Fibroblast of skin of left quadriceps (primary cell): Measurements from ENCODE around the gene SLC46A2.

Source experiments
- DNase-seq, 2 experiments: peaks; one replicate each; pipeline ENCODE4 v3.0.0-alpha.2; 2013; ENCODE audit warnings: low read depth in 2 of 2

SLC46A2 gene

GRCh38 chr9:112858005-112858404 lies 32.7 kb downstream of the SLC46A2 start:
- DNase-seq: no peak

DNA sequence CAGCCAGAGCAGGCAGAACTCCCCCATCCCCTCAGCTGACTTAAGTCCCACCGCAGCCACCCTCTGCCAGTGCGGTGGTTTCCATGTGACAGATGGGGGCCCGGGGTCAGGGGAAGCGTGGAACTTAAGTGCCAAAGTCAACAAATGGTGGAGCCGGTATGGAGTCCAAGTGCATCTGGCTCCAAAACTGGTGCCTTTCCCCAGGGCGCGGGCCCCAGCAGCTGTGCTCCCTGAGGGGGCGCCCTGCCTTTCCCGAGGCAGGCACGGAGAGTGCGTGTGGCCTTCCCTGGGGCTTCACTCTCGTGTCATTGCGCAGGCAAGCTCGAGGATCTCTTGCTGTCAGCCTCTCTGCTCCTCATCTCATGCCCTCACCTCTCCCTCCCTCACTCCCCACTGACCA lies 33.8 kb downstream of the SLC46A2 start:
- no peak for DNase-seq

DNA sequence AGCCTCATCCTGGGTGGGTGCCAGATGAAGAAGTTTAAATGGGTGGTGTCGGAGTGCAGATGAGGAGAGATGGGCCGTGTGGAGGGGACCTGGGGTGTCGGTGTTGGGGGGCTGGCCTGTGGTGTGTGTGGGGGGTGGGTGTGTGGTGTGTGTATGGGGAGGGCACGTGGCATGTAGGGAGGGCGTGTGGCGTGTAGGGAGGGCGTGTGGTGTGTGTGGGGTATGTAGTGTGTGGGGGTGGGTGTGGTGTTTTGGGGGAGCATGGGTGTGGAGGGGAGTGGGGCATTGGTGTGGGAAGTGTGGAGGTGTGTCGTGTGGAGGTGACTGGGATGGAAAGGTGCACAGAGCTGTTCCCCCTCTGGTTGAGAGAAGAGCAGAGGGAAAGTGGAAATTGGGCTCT lies 34.5 kb downstream of the SLC46A2 start:
- no peak for DNase-seq

- no peak for DNase-seq
These were observed 36.0 kb downstream of the SLC46A2 start for GRCh38 chr9:112854657-112855056.

DNA sequence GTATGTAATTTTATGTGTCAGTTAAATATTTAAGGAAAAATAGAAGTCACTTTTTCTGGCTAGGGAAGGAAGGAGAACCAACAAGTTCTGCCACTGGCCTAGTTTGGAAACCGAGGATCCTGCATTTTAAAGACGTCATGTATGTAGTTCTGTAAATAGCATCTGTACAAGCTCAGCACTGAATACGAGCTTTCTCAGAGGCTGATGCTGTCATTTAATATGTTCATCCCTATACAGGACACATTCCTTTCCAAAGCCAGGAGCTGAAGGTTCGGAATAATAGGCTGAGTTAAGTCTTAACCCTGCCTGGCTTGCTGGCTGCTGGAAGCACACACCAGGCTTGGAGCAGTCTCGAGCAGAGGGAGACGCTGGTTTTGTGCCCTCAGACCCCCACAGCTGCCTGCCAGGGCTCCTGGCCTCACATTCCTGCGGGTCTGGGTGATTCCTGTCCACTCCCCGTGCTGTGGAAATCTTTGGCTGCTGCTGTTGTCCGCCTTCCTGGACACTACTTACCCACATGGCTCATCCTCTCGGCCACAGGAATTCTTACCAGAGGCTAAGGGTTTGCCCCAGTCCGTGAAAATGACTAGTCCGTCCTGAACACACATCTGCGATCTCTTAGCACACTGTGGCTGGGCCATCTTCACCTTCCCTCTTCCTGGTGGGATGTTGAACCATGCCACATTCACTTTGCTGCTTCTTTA lies 36.6 kb downstream of the SLC46A2 start:
- no peak for DNase-seq

DNA sequence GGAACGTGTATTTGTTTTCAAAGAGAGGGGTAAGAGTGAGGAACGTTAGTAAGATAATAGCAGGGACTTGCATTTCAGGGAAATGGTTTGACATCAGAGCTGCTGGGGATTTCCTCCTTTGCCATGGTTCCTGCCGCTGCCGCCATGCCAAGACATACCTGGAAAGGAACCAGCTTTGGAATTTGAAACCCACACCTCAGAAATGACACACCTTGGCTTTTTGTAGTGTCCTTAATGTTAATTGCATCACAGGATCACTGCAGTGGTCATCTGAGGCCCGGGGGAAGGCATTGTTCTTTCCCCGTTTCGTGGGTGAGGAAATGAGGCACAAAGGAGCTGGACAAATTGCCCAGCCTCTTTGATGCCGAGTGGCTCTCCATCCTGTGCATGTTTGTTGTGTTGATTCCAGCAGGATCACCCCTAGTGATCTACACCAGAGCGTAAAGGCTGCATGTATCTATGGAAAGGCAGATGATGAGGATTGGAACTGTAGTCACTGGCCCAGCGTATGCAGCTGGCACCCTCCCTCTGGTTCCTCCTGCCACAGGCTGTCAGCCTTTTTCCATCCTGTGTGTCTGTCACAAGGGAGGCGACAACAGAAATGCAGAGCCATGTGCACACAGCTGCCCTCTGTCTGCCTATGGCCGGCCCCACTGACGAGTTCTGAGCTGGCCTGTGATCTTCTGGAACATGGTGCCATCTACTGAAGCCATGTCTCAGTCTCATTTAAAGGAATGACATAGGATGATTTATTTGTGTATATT lies 37.8 kb downstream of the SLC46A2 start:
- no peak for DNase-seq

GRCh38 chr9:112850840-112851239 lies 39.8 kb downstream of the SLC46A2 start:
- no peak for DNase-seq

GRCh38 chr9:112849363-112849922 lies 41.2 kb downstream of the SLC46A2 start:
- DNase-seq: no peak

DNA sequence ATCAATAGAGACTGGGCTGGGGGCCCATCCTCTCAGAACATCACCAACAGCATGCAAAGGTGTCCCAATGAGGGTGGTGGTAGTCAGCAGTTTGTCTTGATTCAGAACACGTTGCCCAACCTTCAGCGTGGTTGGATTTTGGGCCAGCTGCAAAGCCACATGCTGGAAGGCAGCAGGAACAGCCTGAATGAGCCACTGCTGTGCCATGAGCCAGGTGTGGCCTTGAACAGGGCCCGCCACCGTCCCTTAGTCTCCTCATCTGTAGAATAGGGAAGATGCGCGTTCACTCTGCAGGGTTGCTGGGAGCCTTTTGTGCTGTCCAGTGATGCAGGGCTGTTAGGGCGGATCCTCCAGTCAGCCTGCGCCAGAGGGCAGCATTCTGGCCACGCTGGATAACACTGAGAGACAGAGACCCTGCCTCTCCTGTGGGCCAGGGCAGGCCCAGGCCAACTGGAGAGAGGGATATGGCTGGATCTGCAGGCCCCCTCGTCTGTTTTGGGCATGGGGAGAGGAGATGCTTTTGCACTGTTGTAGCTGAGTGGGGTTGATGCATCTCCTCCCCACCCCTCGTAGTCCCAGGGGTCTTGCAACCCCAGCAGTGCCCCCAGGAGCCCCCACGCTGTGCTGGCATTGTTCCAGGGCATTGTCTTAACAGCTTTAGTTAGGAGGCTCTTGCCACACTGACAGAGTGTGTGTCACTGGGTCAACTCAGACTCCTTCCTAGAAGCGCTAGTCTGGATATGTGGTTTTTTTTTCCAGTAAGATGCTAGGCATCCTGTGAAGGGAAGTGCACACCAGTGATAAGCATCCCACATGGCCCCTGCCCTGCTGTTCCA lies 42.1 kb downstream of the SLC46A2 start:
- DNase-seq: no peak

- DNase-seq: peak; percentile 21 to 29
These were observed 43.9 kb downstream of the SLC46A2 start for GRCh38 chr9:112846528-112847488.

- DNase-seq: peak; percentile 36 to 43
These were observed 45.7 kb downstream of the SLC46A2 start for GRCh38 chr9:112844771-112845542.

DNA sequence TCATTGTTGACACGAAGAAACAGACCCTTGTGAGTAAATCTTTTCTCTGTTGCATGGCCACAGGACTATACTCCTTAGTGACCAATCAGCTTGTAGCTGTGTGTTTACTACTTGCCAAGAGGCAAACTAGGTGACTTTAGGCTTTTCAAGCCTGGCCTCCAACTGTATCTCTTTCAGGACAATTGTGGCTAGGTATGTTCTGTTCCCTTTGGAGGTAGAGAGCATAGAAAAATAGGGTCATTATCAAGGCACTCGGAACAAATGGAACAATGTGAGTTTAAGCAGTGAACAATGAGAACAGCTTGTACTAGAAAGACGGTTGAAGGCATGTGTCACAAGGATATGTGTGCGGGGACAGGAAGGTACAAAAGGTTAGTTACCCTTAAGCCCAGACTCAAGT lies 48.1 kb downstream of the SLC46A2 start:
- no peak for DNase-seq

DNA sequence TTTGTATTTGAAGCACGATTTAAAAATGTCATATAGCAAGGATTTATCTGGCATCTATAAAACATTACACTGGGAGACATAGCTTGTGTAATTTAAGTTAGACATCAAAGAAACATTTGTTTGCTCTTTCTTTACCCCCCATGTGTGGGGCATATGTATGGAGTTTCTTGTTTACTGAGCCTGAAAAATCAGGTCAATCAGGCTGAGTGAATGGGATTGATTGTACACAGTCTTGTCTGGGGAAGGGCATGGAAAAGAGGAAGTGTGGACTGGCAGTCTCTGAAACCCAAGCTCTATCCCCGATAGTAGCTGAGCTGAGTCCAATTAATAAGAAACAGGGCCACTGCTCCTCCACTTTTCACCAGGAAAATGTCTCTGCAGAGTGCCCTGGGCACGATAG lies 49.4 kb downstream of the SLC46A2 start:
- no peak for DNase-seq

DNA sequence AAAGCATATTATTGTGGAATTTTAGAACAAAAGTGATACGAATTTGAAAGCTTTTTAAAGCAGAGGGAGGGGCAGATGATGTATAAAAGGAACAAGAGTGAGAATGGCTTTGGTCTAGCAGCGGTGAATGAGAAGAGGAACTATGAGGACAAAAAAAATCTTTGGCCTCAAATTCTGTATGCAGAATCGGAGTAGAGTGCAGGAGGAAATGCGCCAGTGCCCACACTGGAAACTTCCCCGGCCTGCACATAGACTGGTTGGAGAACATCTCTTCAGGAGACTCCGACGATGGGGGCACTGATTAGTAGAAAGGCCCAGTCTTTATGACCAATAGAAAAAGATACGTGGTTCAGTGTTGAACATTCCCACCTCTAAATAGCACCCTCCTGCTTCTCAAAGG lies 51.3 kb downstream of the SLC46A2 start:
- no peak for DNase-seq

DNA sequence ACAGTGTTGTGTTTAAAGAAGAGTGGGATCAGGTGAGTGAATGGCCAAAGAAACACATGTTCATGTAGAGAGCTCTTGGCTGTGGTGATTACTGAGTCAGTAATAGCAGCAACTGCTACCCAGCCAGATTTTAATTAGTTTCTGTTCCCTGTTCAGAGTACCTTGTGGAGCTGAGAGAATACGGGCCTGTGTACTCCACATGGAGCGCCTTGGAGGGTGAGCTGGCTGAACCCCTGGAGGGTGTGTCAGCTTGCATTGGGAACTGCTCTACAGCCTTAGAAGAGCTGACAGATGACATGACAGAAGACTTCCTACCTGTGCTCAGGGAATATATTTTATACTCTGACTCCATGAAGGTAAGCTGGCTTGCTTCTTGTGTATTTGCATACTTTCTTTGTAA lies 52.3 kb downstream of the SLC46A2 start:
- no peak for DNase-seq

DNA sequence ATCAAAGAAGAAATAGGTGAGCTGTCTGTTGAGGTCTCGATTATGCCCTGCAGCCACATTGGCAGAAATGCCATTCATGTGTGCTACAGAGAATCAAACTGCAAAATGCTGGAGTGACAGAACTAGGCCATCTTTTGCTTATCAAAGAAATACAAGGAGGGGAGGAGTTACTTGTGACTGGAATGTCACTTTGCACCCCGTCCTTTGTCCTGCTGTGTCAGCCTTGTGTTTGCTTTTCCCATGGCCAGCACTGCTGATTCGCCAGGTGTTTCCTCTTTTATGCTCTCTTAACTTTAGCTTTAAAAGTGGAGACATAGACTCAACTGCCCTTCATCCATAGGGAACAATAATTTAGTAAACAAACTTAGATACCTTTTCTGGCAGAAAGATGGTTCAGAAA lies 54.3 kb downstream of the SLC46A2 start:
- no peak for DNase-seq

DNA sequence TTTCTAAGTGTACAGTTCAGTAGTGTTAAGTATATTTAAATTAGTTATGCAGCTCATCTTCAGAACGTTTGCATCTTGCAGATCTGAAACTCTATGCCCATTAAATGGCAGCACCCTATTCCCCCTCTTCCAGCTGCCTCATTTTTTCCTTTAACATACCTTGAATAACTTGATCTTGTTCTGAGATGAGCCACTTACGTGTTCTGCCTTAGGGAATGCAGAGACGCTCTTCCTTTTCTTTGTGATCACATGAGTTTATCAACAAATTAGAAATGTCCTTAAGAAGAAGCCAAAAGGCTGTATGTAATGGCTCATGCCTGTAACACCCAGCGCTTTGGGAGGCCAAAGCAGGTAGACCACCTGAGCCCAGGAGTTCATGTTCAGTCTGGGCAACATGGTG lies 57.6 kb downstream of the SLC46A2 start:
- DNase-seq: no peak

- DNase-seq: no peak
These were observed 58.7 kb downstream of the SLC46A2 start for GRCh38 chr9:112831969-112832368.

GRCh38 chr9:112831281-112831851 lies 59.3 kb downstream of the SLC46A2 start:
- no peak for DNase-seq
